ENCODE measurements around the gene MYL6B. TPM values are rescaled to one million over a fixed set of nuclear protein-coding genes. Genes with fewer than 3 reads are reported as not detected.
A peak's percentile ranks its signal among the peaks of the same experiment; 100 is the strongest.

MYL6B gene
- total and polyA plus RNA-seq, 2 experiments from 2014 or later, result 96.9 to 164 TPM

DNA sequence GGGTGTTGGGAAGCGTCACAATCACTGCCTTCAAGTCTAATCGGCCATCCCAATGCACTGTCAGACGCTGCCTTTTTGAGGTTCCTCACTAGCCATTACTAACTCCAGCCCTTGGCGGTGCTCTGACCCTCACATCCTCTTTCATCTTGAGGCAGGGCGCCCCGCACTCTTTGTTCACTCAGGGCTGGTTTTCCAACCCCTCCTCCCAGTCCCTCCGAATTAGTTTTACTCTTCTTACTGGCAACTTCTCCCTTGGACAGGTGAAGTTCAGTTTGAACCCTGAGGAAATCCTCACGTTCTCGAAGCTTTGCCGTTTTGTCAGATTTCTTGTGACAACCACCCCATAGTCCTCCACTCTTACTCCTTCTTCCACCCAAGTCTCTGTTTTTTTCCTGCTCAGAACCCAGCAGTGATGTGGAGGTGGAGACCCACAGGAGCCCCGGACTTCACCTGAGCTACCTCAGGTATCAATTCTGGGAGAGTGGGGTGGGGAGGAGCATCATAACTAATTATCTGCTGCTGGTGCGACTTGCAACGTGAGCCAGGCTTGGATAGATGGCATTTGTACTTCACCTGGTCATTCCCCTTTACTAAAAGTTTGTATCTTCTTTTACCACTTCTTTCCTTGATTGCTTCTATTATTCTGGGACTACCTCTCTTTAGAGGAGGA, 33.6 kb upstream of the MYL6B start:
- ATAC-seq, result peak; percentile 13
- H3K4me2 ChIP-seq, result peak overlapping the region; percentile 93
- DNase-seq (ENCODE audit: low spot score), result peak; percentile 58

DNA sequence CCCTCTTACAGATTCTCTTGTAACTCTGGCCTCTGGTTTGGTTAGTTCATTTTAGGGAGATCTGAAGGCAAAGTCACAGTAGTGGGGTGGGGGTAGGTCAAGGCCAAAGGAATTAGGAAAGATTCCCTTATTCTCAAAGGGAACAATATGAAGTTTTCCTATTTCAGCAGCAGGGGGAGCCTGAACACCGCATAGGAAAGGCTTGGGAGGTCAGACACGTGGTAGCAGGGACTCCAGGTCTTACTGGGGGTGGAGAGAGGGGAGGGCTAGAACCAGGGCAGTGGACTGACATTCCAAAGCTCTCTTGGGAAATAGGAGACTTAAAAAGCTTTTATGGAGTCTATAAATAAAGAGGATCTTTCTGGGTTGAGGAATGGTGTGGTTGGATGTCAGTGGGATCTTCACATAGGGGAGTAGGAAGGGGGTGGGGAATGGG, 33.0 kb upstream of the MYL6B start:
- peak overlapping the region; percentile 87; the same call in 1 of the 2 replicates for H3K27ac ChIP-seq (ENCODE audit: low read depth)
- H3K4me2 ChIP-seq, result peak overlapping the region; percentile 93
- peaks cover 10% of the 10 kb centered on the region for H3K4me1 ChIP-seq (ENCODE audit: insufficient read depth)
- ATAC-seq (peak; percentile 44), DNase-seq (ENCODE audit: low spot score) (peak; percentile 97)
- peaks cover 4% of the 10 kb centered on the region; the same call in 1 of the 2 replicates for H3K36me3 ChIP-seq (ENCODE audit: insufficient read depth)
- no peak overlapping the region for H2AFZ ChIP-seq
- Mint-ChIP-seq H3K9me3 (peaks cover 6% of the 10 kb centered on the region; the same call in 2 of the 3 replicates), H3K4me3 (peak overlapping the region; percentile 94), H3K27ac (peak overlapping the region; percentile 100), H3K36me3 (ENCODE audit: low read depth) (peaks cover 33% of the 10 kb centered on the region), H3K4me1 (peaks cover 19% of the 10 kb centered on the region), H3K27me3 (ENCODE audit: insufficient read depth, low read depth, poor library complexity) (peaks cover 19% of the 10 kb centered on the region)
- H4K20me1 ChIP-seq (replicated peaks; ENCODE audit: insufficient read depth), result no peaks in the 10 kb centered on the region
- peak overlapping the region; percentile 78 for H3K4me3 ChIP-seq
- H3K27me3 ChIP-seq (ENCODE audit: insufficient read depth), result no peaks in the 10 kb centered on the region
- peaks cover 22% of the 10 kb centered on the region for H3F3A ChIP-seq (replicated peaks; ENCODE audit: low read depth)
- no peaks in the 10 kb centered on the region for H3K9me2 ChIP-seq (ENCODE audit: insufficient read depth)
- H3K79me2 ChIP-seq (replicated peaks; ENCODE audit: insufficient read depth), result peaks cover 12% of the 10 kb centered on the region
- TF ChIP-seq CREB1 (CRISPR knock-in tag; IDR thresholded peaks at IDR 0.05; ENCODE audit: low read depth) (peak; percentile 25; the same call in 1 of the 2 replicates), ZNF331 (CRISPR knock-in tag; IDR thresholded peaks at IDR 0.05; ENCODE audit: low read depth) (no peak), EZH2phosphoT487 (IDR thresholded peaks at IDR 0.05; ENCODE audit: unreplicated experiment) (no peak), JUNB (IDR thresholded peaks at IDR 0.05; ENCODE audit: unreplicated experiment) (no peak), NANOG (IDR thresholded peaks at IDR 0.05; ENCODE audit: borderline replicate concordance) (no peak), STAT1 (IDR thresholded peaks at IDR 0.05; ENCODE audit: unreplicated experiment) (no peak)
- TF ChIP-seq, protein P1, sequence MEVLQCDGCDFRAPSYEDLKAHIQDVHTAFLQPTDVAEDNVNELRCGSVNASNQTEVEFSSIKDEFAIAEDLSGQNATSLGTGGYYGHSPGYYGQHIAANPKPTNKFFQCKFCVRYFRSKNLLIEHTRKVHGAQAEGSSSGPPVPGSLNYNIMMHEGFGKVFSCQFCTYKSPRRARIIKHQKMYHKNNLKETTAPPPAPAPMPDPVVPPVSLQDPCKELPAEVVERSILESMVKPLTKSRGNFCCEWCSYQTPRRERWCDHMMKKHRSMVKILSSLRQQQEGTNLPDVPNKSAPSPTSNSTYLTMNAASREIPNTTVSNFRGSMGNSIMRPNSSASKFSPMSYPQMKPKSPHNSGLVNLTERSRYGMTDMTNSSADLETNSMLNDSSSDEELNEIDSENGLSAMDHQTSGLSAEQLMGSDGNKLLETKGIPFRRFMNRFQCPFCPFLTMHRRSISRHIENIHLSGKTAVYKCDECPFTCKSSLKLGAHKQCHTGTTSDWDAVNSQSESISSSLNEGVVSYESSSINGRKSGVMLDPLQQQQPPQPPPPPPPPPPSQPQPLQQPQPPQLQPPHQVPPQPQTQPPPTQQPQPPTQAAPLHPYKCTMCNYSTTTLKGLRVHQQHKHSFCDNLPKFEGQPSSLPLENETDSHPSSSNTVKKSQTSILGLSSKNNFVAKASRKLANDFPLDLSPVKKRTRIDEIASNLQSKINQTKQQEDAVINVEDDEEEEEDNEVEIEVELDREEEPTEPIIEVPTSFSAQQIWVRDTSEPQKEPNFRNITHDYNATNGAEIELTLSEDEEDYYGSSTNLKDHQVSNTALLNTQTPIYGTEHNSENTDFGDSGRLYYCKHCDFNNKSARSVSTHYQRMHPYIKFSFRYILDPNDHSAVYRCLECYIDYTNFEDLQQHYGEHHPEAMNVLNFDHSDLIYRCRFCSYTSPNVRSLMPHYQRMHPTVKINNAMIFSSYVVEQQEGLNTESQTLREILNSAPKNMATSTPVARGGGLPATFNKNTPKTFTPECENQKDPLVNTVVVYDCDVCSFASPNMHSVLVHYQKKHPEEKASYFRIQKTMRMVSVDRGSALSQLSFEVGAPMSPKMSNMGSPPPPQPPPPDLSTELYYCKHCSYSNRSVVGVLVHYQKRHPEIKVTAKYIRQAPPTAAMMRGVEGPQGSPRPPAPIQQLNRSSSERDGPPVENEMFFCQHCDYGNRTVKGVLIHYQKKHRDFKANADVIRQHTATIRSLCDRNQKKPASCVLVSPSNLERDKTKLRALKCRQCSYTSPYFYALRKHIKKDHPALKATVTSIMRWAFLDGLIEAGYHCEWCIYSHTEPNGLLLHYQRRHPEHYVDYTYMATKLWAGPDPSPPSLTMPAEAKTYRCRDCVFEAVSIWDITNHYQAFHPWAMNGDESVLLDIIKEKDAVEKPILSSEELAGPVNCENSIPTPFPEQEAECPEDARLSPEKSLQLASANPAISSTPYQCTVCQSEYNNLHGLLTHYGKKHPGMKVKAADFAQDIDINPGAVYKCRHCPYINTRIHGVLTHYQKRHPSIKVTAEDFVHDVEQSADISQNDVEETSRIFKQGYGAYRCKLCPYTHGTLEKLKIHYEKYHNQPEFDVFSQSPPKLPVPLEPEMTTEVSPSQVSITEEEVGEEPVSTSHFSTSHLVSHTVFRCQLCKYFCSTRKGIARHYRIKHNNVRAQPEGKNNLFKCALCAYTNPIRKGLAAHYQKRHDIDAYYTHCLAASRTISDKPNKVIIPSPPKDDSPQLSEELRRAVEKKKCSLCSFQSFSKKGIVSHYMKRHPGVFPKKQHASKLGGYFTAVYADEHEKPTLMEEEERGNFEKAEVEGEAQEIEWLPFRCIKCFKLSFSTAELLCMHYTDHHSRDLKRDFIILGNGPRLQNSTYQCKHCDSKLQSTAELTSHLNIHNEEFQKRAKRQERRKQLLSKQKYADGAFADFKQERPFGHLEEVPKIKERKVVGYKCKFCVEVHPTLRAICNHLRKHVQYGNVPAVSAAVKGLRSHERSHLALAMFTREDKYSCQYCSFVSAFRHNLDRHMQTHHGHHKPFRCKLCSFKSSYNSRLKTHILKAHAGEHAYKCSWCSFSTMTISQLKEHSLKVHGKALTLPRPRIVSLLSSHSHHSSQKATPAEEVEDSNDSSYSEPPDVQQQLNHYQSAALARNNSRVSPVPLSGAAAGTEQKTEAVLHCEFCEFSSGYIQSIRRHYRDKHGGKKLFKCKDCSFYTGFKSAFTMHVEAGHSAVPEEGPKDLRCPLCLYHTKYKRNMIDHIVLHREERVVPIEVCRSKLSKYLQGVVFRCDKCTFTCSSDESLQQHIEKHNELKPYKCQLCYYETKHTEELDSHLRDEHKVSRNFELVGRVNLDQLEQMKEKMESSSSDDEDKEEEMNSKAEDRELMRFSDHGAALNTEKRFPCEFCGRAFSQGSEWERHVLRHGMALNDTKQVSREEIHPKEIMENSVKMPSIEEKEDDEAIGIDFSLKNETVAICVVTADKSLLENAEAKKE (CRISPR knock-in tag; IDR thresholded peaks at IDR 0.05), result no peak
- TF ChIP-seq, protein P2, sequence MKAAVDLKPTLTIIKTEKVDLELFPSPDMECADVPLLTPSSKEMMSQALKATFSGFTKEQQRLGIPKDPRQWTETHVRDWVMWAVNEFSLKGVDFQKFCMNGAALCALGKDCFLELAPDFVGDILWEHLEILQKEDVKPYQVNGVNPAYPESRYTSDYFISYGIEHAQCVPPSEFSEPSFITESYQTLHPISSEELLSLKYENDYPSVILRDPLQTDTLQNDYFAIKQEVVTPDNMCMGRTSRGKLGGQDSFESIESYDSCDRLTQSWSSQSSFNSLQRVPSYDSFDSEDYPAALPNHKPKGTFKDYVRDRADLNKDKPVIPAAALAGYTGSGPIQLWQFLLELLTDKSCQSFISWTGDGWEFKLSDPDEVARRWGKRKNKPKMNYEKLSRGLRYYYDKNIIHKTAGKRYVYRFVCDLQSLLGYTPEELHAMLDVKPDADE (IDR thresholded peaks at IDR 0.05), result no peak
- TF ChIP-seq, protein P3, sequence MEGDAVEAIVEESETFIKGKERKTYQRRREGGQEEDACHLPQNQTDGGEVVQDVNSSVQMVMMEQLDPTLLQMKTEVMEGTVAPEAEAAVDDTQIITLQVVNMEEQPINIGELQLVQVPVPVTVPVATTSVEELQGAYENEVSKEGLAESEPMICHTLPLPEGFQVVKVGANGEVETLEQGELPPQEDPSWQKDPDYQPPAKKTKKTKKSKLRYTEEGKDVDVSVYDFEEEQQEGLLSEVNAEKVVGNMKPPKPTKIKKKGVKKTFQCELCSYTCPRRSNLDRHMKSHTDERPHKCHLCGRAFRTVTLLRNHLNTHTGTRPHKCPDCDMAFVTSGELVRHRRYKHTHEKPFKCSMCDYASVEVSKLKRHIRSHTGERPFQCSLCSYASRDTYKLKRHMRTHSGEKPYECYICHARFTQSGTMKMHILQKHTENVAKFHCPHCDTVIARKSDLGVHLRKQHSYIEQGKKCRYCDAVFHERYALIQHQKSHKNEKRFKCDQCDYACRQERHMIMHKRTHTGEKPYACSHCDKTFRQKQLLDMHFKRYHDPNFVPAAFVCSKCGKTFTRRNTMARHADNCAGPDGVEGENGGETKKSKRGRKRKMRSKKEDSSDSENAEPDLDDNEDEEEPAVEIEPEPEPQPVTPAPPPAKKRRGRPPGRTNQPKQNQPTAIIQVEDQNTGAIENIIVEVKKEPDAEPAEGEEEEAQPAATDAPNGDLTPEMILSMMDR (conservative IDR thresholded peaks at IDR 0.05; ENCODE audit: low read depth in 2 of 2), result peak; percentile 82 to 92

More for the DNA sequence above, 33.6 kb upstream of the MYL6B start:
- Mint-ChIP-seq H3K4me1 (peaks cover 19% of the 10 kb centered on the region), H3K9me3 (peaks cover 6% of the 10 kb centered on the region; the same call in 2 of the 3 replicates), H3K27ac (peak overlapping the region; percentile 100), H3K27me3 (ENCODE audit: insufficient read depth, low read depth, poor library complexity) (peaks cover 19% of the 10 kb centered on the region), H3K4me3 (peak overlapping the region; percentile 94), H3K36me3 (ENCODE audit: low read depth) (peaks cover 38% of the 10 kb centered on the region)
- Histone ChIP-seq H3F3A (replicated peaks; ENCODE audit: low read depth) (peaks cover 22% of the 10 kb centered on the region), H3K4me1 (ENCODE audit: insufficient read depth) (peaks cover 10% of the 10 kb centered on the region), H4K20me1 (replicated peaks; ENCODE audit: insufficient read depth) (no peaks in the 10 kb centered on the region), H3K4me3 (peak overlapping the region; percentile 78), H3K9me2 (ENCODE audit: insufficient read depth) (no peaks in the 10 kb centered on the region), H3K27me3 (ENCODE audit: insufficient read depth) (no peaks in the 10 kb centered on the region), H2AFZ (no peak overlapping the region), H3K36me3 (ENCODE audit: insufficient read depth) (peaks cover 4% of the 10 kb centered on the region; the same call in 1 of the 2 replicates), H3K27ac (ENCODE audit: low read depth) (peak overlapping the region; percentile 87), H3K79me2 (replicated peaks; ENCODE audit: insufficient read depth) (peaks cover 12% of the 10 kb centered on the region)
- TF ChIP-seq CREB1 (CRISPR knock-in tag; IDR thresholded peaks at IDR 0.05; ENCODE audit: low read depth) (no peak), EZH2 (IDR thresholded peaks at IDR 0.05; ENCODE audit: low read depth, unreplicated experiment) (no peak), NANOG (IDR thresholded peaks at IDR 0.05; ENCODE audit: borderline replicate concordance) (no peak)

Data from GM23338 (cell line).